ENCODE measurements around the gene WFS1.

WFS1 gene

DNA sequence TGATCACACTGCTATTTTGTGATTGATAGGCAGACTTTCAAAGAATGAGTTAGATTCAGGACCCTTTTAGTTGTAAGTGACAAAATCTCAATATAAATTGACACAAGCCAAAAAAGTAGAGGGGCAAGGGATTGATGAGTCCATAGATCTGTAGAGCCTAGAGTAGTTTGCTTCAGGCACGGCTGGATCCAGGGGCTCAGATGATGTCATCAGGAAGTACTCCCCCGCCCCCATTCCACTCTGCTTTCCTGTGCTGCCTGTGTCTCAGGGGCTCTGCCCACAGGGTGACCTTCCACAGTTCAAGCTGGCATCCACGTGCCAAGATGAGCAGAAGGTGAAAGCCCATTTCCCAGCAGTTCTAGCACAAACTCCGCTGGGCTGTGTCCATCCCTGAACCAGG lies 13.6 kb downstream of the WFS1 start:
- CTCF ChIA-PET: interaction anchor here (0.7 to 1.5 kb wide), 3 partner anchors 30 to 44 kb away, joined by 3 to 4 read pairs (median 4); no protein-coding TSS in a partner anchor
- H3K4me3 ChIP-seq (ENCODE audit: low read depth, low read length): no peak overlapping the region
- POLR2A ChIA-PET: interaction anchor here (0.9 kb wide), 1 partner anchor 14 kb away, joined by 4 read pairs; the partner anchor contains the start of gene WFS1
- TF ChIP-seq, protein P1, sequence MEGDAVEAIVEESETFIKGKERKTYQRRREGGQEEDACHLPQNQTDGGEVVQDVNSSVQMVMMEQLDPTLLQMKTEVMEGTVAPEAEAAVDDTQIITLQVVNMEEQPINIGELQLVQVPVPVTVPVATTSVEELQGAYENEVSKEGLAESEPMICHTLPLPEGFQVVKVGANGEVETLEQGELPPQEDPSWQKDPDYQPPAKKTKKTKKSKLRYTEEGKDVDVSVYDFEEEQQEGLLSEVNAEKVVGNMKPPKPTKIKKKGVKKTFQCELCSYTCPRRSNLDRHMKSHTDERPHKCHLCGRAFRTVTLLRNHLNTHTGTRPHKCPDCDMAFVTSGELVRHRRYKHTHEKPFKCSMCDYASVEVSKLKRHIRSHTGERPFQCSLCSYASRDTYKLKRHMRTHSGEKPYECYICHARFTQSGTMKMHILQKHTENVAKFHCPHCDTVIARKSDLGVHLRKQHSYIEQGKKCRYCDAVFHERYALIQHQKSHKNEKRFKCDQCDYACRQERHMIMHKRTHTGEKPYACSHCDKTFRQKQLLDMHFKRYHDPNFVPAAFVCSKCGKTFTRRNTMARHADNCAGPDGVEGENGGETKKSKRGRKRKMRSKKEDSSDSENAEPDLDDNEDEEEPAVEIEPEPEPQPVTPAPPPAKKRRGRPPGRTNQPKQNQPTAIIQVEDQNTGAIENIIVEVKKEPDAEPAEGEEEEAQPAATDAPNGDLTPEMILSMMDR (IDR thresholded peaks at IDR 0.05; ENCODE audit: insufficient read depth, low read length, missing control alignments): no peak
- DNase-seq (ENCODE audit: low read depth, low spot score): no peak

DNA sequence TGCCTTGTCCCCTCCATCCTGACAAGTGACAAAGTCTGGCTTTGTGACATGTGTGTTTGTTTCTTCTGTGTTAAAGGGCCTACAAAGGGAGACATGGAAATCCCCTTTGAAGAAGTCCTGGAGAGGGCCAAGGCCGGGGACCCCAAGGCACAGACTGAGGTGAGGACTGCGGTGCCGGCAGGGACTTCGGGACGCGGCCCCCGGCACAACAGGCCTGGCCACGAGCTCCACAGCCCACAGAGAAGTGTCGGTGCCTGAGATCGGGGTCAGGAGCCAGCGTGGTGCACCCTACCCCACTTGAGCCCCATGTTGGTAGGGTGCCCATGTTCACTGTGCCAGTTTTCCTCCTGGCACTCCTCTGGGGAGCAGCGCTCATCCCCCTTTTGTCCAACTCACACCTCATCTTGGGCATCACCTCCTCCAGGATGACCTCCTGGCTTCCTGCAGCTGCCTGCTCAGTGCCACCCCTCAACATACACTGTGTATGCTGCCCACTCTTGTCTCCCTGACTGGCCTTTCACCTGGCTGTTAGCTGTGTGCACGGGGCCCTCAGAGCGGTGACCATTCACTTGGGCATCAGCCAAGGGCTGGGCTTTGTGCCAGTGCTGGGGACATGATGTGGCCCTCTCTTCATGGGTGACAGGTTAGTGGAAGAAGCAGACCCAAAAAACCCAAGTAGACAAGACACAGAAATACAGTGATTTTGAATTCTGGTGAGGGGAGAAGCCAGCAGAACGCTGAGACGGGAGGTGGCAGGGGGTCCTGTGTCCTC lies 17.6 kb downstream of the WFS1 start:
- H3K4me3 ChIP-seq (ENCODE audit: low read depth, low read length): no peak overlapping the region
- POLR2A ChIA-PET: no interaction called here
- CTCF ChIA-PET: interaction anchor here (0.7 to 1.5 kb wide), 4 partner anchors 36 to 98 kb away, joined by 3 to 5 read pairs (median 4); no protein-coding TSS in a partner anchor
- no peak for DNase-seq (ENCODE audit: low read depth, low spot score)
- TF ChIP-seq, protein P1 (IDR thresholded peaks at IDR 0.05; ENCODE audit: insufficient read depth, low read length, missing control alignments): no peak

DNA sequence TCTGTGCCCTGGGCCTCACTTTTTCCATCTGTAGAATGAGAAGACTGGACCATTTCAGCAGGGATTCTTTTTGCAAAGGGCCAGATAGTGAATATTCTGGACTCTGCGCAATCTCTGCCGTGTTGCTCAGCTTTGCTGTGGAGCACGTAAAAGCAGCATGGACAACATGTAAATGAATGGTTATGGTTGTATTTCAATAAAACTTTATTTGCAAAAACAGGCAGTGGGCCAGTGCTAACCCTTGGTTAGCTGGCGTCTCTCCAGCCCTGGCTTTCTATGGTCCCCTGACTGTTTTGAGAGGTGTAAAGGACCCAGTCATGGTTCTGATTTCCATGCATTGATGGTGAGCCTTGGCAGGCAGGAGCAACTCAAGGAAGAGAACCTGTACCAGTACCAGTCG lies 18.7 kb downstream of the WFS1 start:
- CTCF ChIA-PET: interaction anchor here (1.5 kb wide), 1 partner anchor 39 kb away, joined by 5 read pairs; no protein-coding TSS in a partner anchor
- DNase-seq (ENCODE audit: low read depth, low spot score): no peak
- TF ChIP-seq, protein P1 (IDR thresholded peaks at IDR 0.05; ENCODE audit: insufficient read depth, low read length, missing control alignments): no peak
- POLR2A ChIA-PET: no interaction called here
- no peak overlapping the region for H3K4me3 ChIP-seq (ENCODE audit: low read depth, low read length)

DNA sequence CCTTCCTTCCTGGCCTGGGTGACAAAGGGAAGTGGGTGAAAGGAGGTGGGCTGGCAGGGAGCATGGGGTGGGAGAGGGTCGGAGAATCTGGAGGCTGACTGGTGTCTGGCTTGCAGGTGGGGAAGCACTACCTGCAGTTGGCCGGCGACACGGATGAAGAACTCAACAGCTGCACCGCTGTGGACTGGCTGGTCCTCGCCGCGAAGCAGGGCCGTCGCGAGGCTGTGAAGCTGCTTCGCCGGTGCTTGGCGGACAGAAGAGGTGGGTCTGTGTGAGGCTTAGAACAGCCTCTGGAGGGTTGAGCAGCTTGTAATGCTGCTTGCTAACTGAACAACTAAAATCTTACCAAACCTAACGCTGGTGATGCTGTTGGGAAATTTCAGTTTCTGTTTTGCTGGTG lies 19.2 kb downstream of the WFS1 start:
- no peak for DNase-seq (ENCODE audit: low read depth, low spot score)
- TF ChIP-seq, protein P1 (IDR thresholded peaks at IDR 0.05; ENCODE audit: insufficient read depth, low read length, missing control alignments): no peak
- ChIA-PET CTCF (interaction anchor here (1.5 kb wide), 1 partner anchor 39 kb away, joined by 5 read pairs; no protein-coding TSS in a partner anchor), POLR2A (no interaction called here)
- H3K4me3 ChIP-seq (ENCODE audit: low read depth, low read length): no peak overlapping the region

DNA sequence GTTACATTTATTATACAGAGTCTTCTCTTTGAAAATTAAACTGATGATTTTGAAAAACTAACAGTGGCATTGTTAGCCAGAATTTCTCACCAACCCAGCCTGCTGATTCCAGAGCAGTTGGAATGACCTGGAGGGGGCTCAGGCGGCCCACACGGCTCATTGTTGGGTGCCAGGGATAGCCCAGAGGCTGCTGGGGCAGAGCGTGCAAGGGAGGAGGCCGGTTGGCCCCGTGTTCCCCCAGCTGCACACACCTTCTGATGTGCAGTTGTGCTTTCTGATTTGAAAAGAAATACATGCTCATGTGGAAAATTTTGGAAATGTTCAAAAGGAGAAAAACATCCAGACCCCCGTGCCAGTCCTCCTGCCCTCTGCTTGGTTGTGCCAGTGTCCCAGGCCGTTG lies 20.6 kb downstream of the WFS1 start:
- no peak for DNase-seq (ENCODE audit: low read depth, low spot score)
- ChIA-PET POLR2A (no interaction called here), CTCF (interaction anchor here (0.6 to 1.5 kb wide), 2 partner anchors 37 to 40 kb away, joined by 3 to 4 read pairs; no protein-coding TSS in a partner anchor)
- TF ChIP-seq, protein P1 (IDR thresholded peaks at IDR 0.05; ENCODE audit: insufficient read depth, low read length, missing control alignments): no peak
- H3K4me3 ChIP-seq (ENCODE audit: low read depth, low read length): no peak overlapping the region

DNA sequence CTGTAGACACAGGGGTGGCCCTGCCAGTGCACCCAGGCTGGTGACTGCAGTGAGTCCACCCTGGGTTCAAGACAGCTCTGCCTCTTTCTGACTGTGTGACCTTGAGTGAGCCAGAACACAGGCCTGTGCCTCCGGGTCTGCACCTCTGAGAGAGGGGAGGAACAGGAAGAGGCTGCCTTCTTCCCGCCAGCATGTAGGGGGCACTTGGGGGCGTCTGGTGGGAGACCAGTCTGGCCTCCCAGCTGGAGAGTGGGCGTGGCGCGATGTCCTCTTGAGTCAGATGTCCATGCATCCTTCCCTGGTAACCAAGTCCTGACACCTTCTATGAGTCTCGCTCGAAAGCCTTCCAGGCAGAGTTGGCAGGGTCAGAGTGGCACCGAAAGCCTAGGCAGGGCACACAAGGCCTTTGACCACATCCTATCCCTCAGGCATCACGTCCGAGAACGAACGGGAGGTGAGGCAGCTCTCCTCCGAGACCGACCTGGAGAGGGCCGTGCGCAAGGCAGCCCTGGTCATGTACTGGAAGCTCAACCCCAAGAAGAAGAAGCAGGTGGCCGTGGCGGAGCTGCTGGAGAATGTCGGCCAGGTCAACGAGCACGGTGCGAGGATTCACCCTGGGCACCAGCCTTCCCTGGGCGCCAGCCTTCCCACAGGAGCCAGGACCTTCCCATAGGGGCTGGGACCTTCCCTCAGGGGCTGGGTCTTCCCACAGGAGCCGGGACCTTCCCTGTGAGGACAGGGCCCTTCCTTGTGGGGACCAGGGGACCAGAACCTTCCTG lies 21.3 kb downstream of the WFS1 start:
- H3K4me3 ChIP-seq (ENCODE audit: low read depth, low read length): no peak overlapping the region
- TF ChIP-seq, protein P1 (IDR thresholded peaks at IDR 0.05; ENCODE audit: insufficient read depth, low read length, missing control alignments): no peak
- DNase-seq (ENCODE audit: low read depth, low spot score): no peak
- ChIA-PET POLR2A (no interaction called here), CTCF (interaction anchor here (0.6 to 1.5 kb wide), 4 partner anchors 19 to 891 kb away, joined by 3 to 4 read pairs (median 4); no protein-coding TSS in a partner anchor)

Data from AG04449 (cell line).